Fibroblast of villous mesenchyme (primary cell): ENCODE measurements around the gene PGA5. TPM values are rescaled to one million over a fixed set of nuclear protein-coding genes. Genes with fewer than 3 reads are reported as not detected.
A peak's percentile ranks its signal among the peaks of the same experiment; 100 is the strongest.

Experiments used
- DNase-seq: peaks from one replicate; pipeline ENCODE4 v3.0.0-alpha.2; 2010; ENCODE audit warnings: low read depth
- H3K4me3 ChIP-seq: 2 replicates; pipeline ENCODE4 v1.5.1; 2011; ENCODE audit warnings: low read depth, mild to moderate bottlenecking, low read length
- total RNA-seq: library from RNA; depleted of rRNA; stranded (reverse); fragments of >200 nt; gene quantifications from 2 replicates; pipeline ENCODE4 v1.2.3, GENCODE V29; 2012
- TF ChIP-seq, protein P1 (sequence below): IDR thresholded peaks from 2 replicates; pipeline ENCODE4 v1.5.1; 2012; ENCODE audit warnings: low read depth, mild to moderate bottlenecking, low read length; ENCODE audit not compliant: insufficient read depth

The PGA5 gene
- total RNA-seq, 1 donor, result not detected

DNA sequence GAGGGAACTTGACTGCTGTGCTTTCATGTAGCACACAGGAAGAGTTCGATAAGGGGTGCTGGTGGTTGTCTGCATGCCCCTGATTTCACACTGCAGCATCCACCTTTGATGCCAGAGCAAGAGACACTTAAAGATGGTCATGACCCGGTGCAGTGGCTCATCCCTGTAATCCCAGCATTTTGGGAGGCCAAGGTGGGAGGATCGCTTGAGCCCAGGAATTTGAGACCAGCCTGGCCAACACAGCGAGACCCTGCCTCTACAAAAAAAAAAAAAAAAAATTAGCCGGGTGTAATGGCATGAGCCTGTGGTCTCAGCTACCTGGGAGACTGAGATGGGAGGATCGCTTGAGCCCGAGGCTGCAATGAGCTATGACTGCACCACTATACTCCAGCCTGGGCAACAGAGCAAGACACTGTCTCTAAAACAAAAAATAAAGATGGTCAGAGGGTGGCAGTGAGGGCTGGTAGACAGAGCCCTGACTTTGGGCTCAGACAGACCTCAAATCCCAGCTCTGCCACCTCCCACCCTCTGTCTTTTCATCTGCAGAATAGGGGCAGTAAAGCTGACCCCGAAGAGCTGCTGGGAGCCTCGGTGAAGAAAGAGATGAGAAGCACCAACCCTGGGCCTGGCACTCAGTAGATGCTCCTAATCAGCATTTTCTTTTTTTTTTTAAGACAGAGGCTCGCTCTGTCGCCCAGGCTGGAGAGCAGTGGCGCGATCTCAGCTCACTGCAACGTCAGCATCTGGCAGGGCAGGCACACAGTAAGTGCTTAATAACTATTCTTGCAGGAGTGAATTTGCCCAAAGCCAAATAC lies 36.4 kb downstream of the PGA5 start:
- no peak for DNase-seq
- no peak overlapping the region for H3K4me3 ChIP-seq
- TF ChIP-seq, protein P1, sequence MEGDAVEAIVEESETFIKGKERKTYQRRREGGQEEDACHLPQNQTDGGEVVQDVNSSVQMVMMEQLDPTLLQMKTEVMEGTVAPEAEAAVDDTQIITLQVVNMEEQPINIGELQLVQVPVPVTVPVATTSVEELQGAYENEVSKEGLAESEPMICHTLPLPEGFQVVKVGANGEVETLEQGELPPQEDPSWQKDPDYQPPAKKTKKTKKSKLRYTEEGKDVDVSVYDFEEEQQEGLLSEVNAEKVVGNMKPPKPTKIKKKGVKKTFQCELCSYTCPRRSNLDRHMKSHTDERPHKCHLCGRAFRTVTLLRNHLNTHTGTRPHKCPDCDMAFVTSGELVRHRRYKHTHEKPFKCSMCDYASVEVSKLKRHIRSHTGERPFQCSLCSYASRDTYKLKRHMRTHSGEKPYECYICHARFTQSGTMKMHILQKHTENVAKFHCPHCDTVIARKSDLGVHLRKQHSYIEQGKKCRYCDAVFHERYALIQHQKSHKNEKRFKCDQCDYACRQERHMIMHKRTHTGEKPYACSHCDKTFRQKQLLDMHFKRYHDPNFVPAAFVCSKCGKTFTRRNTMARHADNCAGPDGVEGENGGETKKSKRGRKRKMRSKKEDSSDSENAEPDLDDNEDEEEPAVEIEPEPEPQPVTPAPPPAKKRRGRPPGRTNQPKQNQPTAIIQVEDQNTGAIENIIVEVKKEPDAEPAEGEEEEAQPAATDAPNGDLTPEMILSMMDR, result no peak

DNA sequence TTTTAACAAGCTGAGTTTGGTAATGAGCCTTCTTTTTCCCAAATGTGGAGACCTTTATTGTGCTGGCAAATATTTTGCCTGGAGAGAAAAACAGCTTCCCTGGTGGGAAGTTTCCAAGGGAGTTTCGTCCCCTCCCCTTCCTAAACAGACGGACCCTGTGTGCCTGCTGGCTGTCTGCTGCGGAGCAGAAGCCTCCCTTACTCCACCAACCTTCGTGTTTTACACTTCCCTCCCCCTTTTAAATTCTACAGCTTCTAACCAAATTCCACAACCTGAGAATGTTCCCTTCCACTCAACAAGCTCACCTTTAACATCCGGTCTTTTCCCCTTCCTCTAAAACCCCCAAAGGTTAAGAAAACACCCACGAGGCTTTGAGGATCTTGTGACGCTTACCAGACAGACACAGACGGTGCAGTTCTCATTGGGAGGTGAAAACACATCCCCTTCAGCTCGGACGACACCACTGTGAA lies 37.1 kb downstream of the PGA5 start:
- TF ChIP-seq, protein P1, result no peak
- no peak for DNase-seq

DNA sequence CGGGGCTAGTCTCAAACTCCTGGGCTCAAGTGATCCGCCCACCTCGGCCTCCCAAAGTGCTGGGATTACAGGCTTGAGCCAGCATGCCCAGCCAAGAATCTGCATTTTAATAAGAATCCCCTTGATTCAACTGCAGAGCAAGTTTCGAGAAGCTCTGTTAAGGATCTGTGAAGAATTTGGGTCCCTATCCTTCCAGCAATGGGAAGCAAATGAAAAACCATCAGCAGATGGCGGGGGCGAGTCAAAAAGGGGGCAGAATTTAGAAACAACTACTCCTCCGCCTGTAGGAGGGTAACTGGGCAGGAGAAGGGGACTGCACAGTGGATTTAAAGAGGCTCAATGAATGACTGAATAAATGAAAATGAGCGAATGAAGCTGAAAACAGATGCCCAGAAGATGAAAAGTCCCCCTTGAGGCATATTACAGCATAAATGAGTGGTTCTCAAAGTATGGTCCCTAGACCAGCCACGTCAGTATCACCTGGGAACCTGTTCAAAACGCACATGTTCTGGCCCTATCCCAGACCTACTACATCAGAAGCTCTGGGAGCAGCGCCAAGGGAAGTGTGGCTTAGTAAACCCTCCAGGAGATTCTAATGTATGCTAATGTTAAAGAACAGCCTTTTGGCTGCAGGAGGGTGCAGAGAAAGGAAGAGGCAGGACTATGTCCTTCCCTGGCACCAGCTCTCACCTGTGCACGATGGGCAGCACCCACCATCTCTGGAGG lies 39.1 kb downstream of the PGA5 start:
- TF ChIP-seq, protein P1, result no peak
- no peak for DNase-seq
- no peak overlapping the region for H3K4me3 ChIP-seq

More for the DNA sequence above, 37.1 kb downstream of the PGA5 start:
- H3K4me3 ChIP-seq, result no peak overlapping the region

DNA sequence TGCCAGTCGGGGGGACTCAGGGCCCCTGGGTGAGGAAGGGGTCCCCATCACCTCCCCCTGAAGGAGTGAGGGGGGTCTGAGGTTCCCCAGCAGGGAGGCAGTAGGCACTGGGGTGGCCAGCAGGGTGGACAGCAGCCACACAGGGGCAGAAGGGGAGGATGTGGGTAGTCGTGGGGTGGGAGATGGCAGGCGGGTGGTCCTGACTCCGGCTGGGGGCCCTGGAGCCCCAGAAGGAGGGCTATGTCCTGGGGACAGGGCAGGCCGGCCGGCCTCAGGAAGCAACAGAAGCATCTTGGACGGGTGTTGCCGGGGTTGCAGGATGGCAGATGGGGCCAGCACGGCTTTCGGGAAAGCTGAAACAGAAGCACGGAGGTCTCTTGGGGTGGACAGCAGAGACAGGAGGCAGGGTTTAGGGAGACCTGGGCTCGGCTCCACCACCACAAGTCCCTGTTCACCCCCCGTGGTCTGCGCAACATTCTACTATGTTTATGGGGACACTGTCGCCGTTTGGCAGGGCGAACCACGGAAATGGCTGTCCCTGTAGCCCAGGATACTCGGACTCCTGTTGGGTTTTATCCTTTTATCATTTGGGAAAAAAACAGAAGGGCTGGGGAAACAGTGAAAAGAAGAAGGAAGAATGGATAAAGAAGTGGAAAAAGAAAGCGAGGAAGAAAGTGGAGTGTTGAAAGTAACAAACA lies 40.1 kb downstream of the PGA5 start:
- no peak overlapping the region for H3K4me3 ChIP-seq
- TF ChIP-seq, protein P1, result no peak
- DNase-seq, result no peak

DNA sequence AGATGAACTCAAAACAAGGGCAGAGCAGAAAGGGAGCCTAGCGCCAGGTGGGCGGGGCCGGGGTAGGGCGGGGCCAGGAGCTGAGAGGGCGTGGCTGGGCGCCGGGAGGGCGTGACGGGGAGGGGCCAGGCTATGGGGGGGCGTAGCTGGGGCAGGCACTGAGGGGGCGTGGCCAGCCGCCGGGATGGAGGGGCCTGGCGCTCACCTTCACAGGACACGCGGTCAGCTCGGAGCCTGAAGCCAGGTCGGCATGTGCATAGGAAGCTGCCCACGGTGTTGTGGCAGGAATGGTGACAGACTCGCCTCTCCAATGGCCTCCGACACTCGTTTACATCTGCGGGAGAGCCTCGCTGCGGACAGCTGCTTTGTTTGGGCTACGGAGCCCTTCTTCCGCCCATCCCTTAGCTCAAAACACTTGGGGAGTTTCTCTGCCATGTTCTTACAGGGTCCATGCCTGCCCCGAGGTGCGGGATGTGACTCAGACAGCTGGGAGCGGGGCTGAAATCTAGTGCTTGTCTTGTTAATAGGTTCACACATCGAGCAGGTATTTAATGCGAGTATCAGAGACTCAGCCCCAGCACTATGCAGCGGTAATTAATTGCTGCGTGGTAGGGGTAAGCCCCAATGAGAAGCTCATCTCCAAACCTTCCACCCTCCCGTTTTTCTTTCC lies 40.7 kb downstream of the PGA5 start:
- H3K4me3 ChIP-seq, result peak overlapping the region; percentile 29
- TF ChIP-seq, protein P1, result no peak
- peak; percentile 34 for DNase-seq

DNA sequence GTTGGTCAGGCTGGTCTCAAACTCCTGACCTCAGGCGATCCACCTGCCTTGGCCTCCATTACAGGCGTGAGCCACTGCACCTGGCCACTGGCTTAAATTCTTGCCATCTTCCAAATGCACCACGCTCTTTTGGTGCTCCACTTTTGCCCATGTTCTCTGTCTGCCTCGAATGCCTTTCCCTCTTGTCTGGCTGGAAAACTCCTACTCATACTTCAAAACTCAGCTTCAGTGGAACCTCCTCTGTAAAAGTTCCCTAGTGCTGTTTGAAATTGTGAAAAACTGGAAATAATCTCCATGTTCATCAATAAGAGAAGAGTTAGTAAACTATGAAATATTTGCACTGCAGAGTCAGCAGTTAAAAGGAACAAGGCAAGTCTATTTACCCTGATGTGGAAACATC lies 42.6 kb downstream of the PGA5 start:
- DNase-seq, result no peak
- no peak overlapping the region for H3K4me3 ChIP-seq
- TF ChIP-seq, protein P1, result no peak
